ENCODE measurements around the gene TRERF1. TPM values are rescaled to one million over a fixed set of nuclear protein-coding genes. Genes with fewer than 3 reads are reported as not detected.
"Not testable (repeated sequence)": the region's sequence is repeated elsewhere in the genome, so short reads cannot be mapped to it uniquely, and the experiment has no call there.

TRERF1 gene
- total RNA-seq, 1 donor from 2014 or later = 1.3 TPM

DNA sequence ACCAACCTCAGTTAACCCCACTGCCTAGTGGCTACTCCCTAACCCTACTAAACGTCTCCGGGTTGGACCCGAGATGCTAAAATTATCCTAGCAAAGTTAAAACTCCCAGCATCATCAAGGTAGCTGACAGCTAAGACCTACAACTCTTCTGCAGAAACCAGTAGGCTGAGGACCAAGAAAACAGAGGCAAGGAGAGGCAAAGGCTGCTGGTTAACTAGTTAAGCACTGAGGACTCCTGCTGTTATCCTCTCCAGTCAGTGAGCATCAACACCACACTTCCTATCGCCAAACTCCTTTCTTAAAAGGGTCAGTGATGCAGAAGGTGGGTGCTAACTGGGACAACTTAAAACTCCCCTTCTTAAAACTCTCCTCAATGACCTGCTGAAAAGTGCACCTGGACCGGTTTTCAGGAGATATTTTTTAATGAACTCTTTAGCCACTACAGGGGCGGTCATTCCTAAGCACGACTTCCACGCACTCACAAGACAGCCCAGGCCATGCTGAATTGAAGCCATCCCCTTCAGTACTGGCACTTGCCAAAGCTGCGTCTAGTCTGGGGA is 1.7 kb downstream of the TRERF1 start:
- no peak for DNase-seq (ENCODE audit: low read depth)

DNA sequence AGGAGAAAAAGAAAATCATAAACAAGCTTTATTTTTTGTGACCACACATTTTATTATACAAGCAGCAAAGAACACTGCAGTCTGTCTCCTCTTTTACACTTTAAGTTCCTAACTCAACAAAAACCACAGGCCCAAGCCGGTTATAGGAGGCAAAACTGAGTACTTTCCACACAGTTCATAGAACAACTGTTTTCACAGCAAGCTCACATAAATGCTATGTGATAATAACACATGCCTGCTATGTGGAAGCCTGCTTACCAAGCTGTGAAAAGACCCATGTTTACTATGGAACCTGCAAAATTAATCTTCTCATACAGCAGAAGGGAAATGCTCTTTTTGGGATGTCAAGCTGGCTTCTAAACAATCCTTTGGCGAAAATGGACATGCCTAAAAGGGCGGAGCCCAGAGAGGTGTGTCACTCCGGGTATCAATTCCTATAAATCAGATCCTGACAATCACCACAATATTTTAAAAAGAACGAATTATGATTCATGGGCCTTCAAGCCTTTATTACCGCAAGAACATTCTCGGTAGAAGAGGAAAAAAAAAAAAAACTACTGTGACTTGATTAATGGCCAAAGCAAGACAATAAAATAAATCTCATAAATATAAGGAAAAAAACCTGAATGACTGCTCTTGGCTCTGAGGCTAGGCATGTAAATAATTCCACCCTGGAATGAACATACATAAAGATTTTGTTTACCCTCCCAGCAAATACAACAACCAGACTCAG is 2.6 kb downstream of the TRERF1 start:
- DNase-seq (ENCODE audit: low read depth) = no peak

DNA sequence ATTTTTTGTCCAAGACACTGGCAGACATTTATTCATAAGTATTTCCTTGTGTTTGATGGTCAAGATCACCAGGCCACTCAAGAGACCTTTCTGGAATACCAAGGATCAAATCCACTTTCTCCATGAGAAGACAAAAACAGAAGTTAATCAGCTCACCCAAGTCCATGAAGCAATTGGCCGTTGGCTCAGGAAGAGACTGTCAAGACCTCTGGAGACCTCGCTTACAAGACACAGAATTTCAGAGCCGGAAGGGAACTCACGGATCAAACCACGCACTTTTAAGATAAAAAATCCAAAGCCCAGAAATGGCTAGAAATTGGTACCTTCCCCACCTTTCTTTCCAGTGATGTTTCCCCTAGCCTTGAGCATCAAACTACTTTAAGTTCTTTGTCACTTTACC is 3.3 kb downstream of the TRERF1 start:
- DNase-seq (ENCODE audit: low read depth) = no peak

DNA sequence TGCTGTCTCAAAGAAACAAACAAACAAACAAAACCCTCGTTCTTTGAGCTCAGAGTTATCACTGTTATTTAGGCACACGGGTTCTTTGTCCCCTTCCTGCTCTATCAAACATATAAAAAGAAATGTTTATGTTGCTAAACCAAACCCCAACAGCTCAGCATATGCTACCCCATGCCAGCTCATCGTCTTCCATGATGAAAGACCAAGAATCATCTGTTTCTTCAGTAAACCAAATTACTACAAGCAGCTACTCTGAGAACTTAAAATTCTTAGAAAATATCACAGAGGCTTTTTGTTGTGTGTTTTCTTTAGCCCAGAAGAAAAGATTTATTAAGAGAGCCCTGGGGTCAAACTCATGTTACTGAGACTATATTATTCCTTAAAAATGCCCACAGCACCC is 4.7 kb downstream of the TRERF1 start:
- no peak for DNase-seq (ENCODE audit: low read depth)

DNA sequence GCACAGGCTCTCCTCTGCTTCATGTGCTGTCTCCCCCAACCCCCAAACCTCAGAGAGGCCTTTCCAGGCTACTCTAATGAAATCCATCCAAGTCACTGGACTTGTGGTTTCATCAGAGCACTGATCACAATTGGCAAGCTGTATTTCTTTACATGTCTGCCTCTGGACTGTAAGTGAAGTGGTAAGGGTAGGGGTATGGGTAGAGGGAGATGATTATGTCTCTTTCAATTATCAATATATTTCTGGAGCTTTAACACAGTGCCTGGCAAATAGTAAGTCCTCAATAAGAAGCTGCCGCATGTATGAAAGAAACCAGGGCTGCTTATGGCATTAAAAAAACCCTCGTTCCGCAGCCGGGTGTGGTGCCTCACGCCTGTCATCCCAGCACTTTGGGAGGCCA is 5.4 kb downstream of the TRERF1 start:
- no peak for DNase-seq (ENCODE audit: low read depth)

DNA sequence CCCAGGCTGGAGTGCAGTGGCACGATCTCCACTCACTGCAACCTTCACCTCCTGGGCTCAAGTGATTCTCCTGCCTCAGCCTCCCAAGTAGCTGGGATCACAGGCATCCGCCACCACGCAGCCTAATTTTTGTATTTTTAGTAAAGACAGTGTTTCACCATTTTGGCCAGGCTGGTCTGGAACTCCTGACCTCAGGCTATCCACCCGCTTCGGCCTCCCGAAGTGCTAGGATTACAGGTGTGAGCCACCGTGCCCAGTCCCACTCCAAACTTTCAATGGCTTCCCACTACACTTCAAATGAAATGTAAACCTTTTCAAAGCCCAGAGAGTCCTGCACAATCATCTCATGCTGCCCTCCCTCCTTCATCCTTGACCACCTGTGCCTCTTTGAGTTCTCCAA is 5.8 kb downstream of the TRERF1 start:
- not testable (repeated sequence) for DNase-seq (ENCODE audit: low read depth)

DNA sequence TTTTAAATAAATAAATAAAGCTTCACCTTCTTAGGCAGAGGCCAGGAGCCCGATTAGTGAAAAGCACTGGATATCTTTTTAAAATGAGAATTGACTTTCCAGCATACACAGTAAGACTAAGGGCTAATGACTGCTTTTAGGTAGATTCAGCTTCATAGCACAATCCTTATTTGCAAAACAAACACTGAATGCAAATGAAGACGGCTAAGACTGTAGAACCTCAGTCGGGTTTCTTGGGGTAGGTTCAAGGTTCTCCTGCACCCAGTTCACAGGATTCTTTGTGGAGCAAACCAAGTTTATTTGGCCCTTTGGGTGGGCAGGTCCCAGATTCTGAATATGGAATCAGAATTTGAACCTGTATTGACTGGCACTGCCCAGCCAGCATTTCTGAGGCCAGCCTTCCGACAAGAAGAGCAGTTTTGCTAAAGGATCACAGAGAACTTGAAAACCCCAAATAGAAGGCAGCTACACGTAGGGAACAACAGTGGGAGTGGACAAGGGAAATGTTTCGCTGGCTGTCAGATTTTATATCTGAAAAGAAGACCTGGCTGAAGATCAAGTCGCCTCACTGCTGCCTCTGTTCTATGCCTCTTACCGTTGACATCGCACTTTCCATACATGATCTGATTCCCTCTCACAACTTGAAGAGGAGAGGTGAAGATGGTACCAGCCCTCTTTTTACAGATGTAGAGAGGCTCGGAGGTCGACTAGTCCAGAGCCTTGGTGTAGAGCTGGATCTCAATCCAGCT is 8.2 kb downstream of the TRERF1 start:
- DNase-seq (ENCODE audit: low read depth) = no peak

DNA sequence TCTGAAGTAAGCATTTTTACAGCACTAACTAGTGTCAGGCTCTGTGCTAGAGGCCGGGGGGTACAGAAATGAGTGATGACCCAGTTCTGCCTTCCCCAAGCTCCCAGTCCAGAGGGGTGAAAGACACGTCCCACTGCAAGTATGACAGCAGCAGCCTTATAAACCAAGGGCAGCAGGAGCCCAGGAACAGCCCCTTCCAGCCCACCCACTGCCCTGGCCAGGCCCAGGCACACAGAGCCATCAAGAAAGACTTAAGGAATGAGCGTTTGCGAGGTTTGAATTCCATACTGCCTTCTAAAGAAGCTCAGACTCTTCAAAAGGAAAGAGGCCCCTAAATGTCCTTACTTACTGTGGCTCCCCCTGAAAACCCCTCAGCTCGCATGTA is 10.0 kb downstream of the TRERF1 start:
- no peak for DNase-seq (ENCODE audit: low read depth)

DNA sequence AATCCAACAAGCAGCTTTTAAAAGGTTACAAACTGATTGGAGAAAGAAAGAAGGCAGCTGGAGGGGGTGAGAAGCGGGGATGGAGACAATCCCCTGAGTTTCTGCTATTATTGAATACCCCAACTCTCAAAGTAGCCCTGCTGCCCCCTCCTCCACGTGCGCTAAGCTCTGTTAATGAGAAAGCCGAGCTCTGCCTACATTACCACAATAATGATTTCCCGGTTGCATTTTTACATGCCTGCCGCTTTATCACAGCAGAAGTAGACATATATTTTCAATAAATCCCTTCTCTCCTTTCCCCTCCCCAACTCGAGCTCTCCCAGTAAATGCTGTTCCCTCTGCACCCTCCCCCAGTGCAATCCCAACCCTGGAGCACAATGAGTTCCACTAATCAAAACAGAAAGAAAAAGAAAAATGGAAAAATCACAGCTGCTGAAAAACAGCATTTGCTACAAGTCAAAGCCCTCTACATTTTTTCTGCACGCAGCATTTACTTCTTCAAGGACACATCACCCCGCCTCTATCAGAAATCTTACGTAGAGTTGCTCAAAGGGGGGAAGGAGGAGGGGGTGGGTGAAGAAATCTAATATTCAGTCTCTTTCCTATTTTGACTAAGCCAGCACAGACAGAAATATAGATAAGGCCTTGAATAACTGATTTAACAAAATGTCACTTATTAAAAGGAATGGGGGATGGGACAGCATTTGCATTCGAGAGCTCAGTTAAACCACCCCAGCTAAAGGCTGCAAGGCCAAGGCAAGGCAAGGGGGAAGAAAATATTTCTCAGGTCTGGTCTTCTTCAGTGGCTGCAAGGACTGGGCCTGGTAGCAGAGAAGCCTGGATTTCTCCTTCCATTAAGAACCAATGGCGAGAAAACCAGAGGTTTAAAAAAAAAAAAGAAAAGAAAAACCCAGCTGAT is 10.7 kb downstream of the TRERF1 start:
- DNase-seq (ENCODE audit: low read depth) = no peak

DNA sequence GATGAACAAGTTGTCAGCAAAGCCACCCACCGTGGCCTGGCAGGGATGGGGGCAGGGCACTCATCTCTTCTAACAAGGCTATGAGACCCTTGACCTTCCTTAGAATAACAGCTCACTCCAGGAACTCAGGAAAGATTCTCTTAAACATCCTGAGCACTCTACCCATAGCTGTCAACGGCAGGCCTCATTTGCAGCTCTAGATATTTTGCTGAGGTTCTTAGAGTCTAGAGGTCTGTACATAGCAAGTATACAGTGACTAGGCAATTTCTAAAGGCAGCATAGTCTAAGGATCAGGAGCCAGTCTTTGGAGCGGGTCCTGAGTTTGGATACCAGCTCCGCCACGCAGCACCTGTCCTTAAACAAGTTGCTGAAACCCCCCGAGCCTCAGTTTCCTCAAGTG is 11.7 kb downstream of the TRERF1 start:
- no peak for DNase-seq (ENCODE audit: low read depth)

DNA sequence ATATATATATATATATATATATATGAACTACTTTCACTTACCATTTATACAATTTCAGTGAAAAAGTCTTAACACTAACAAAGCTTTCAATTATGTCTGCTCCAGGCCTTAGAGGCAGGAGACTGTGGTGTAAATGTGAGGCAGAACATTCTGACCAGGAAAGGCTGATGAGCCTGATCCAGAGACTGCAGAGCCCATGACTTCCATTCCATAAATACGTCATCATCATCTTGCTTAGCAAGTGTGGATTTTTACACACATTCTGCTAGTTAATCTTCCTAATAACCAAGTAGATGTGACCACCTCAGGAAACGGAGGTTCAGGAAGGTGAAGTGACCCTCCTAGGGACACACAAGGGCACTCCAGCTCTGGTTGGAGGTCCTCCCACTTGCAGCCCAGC is 14.9 kb downstream of the TRERF1 start:
- DNase-seq (ENCODE audit: low read depth) = no peak

DNA sequence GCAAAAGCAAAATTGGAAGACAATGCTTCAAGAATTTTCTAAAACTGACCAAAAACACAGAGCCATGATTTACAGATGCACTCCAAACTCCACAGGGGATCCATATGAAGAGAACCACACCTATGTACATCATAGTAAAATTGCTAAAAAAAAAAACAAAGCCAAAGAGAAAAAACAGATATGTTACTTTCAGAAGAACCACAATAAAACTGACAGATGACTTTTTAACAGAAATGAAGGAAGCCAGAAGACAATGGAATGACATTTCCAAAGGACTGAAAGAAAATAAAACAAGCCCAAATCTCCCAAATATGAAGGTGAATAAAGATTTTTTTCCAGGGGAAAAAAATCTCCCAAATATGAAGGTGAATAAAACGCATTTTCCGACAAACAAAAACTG is 17.5 kb downstream of the TRERF1 start:
- no peak for DNase-seq (ENCODE audit: low read depth)

DNA sequence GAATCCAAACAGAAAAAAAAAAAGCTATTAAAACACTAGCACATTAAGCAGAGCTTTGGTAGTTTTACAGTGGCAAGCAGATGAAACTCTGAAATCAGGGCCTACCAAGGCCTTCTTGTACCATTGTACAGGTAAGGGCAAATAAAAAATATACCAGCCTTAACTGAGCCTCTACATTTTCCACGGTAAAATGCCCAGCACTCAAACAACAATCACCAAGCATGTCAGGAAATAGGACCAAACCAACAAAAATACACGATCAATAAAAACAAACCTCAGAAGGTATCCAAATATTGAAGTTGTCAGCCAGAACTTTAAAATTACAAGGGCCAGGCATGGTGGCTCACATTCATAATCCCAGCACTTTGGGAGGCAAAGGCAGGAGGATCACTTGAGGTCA is 18.3 kb downstream of the TRERF1 start:
- no peak for DNase-seq (ENCODE audit: low read depth)

DNA sequence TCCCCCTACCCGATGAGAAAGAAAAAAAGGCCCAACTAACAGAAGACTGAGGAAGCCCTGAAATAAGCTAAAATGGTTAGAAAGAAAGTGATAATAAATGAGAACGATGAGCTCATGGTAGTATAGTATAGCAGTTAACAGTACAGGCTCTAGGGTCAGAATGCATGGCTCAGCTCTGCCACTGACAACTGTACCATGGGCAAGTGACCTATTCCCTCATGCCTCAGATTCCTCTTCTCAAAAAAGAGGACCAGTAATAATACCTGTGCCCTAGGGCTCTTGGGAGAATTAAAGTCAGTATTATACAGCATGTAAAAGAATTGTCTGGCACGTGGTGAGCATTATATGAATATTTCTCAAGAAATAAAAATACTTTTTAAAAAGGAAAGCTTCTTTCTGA is 19.8 kb downstream of the TRERF1 start:
- no peak for DNase-seq (ENCODE audit: low read depth)

DNA sequence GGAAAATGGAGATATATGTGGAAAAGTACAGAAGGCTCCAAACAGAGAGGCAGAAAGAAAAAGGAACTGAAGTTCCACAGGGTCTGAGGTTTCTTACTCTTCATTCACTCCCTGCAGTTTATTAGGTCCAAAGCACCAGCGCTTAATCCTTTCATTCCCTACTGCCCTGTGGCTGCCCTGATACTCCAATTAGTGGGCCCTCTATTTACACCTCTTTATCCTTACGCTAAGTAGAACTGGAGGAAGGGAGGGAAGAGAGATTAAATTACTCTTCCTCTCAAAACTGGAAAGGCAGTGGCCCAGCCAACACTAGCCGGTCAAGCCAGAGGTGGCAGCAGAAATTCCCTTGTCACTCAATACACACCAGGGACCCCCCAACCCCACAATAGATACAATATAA is 20.4 kb downstream of the TRERF1 start:
- no peak for DNase-seq (ENCODE audit: low read depth)

DNA sequence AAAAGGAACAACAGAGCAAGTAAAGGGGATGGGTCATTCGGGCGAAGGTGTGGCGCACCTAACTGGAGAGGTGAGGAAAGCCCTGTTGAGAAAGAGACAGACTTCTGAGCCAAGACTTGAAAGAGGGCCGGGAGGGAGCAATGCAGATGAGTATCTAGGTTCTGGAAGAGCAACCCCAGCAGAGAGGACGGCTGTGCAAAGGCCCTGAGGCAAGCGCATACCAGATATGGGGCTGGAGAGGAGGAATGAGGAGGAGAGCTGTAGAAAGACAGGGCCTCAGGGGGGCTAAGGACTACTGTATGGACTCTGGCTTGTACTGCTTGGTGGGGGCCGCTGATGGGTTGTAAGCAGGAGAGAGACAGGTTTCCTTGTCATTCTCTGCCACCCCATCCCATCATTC is 21.9 kb downstream of the TRERF1 start:
- no peak for DNase-seq (ENCODE audit: low read depth)

DNA sequence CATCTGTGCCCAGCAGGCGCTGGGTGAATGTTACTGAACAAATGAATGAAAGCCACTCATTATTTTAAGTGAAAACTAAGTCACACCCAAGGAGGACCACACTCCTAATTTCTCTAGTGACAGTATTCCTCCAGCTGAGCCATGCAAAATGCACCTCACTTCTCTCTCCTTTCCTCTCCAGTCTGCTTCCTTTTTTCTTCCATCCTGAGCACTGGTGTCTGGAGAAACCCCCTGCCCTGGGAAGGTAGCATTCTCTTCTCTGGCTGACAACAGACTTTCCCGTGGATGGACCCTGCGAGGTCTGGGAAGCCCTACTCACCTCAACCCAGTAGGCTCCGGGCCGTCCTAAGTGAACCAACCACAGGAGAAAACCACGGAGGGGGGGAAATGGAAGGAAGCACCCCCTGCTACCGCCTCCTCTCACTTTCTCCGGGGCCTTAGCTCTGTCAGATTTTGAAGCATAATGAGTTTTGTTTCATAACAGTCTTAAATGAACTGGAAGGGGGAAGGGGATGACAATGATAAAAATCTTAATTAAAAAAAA is 22.6 kb downstream of the TRERF1 start:
- no peak for DNase-seq (ENCODE audit: low read depth)

DNA sequence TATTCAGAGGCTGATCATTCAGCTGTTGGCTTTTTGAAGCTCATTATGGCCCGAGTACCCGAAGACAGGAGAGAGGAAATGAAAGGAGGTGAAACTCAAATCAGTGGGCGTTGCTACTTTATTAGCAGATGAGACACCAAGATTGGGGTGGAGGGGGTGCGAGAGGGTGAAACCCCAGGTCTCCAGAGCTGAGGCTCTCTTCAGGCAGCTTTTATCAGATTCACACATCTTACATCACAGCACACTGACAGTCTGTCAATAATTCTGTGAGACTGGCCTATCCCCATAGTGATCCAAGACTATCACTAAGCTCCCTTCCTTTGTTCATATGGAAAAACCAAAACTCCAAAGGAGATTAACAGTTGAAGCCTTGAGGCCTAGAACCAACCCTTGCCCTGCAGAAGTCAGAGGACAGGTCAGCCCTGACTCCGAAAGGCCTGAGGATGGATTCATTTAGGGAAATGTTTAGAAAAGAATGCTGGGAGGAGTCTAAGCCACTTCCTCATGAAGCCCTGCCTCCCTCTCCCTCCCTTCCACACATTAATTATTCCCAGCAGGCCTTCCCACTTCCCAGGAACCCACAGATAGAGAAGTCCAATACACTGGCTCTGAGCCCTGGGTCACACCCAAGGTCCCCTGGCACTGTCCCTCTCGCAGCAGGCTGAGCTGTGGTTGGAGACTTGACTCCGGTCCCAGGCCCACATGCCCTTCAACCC is 23.2 kb downstream of the TRERF1 start:
- peak; percentile 40 for DNase-seq (ENCODE audit: low read depth)

DNA sequence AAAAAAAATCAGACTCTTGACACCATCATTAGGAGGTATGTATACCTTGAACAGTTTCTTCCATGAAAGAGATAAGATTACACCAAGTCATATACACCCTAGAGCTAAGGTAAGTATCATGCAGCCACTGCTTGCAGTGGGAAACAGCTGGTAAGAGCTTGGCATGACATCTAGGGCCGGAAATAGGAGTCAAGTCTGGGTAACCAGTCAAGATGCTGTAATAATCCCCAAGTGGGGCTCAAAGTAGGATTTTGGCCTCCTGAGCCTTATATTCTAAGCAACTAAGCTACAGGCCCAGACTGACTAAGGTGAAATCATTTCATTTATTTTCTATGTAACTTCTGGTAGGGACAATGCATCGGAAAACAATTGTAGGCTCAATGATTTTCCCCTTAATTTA is 23.9 kb downstream of the TRERF1 start:
- no peak for DNase-seq (ENCODE audit: low read depth)

DNA sequence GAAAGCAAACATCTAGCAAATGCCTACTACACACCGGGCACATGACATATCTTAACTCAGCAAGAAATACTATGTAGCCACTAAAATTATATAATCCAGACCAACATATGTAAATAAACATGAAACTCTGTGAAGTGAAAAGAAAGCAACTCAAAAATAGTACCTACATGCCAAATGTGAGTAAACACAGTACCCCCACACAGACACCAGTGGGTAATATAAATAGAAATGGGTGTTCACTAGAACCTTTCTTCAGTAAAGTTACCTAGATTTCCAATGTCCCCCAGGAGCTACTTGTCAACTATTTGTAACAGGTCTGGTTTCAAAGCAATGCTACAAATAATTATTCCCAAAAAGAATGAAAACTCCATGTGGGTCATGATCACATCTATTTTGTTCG is 25.5 kb downstream of the TRERF1 start:
- DNase-seq (ENCODE audit: low read depth) = no peak

DNA sequence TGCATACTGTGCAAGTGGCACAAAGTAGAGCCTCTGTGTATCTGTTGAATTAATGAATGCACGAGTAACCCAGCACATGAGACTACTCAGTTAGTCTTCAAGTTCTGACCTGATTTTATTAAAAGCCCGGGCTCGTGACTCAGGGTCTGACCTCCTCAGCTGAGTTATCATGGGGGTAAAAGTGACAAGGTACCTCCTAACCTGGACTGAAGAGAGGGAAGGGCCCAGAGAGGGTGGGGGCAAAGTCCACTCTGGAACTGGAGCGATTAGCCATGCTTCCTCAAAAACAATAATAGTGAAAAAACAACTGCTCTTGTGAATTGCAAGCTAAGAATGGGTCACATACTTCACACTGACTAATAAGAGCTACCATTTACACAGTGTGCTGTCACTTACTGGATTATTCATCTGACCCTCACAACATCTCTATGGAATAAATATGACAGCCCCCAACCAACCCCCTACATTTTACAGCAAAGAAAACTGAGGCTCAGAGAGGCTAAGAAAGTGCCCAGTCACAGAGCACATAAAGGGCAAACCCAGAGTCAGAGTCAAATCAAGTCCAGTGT is 26.7 kb downstream of the TRERF1 start:
- DNase-seq (ENCODE audit: low read depth) = peak; percentile 68

All from renal cortical epithelial cell (primary cell).